Naive thymus-derived CD4-positive, alpha-beta T cell (primary cell): ENCODE data around the gene OR52A1. TPM values are rescaled to one million over a fixed set of nuclear protein-coding genes. Genes with fewer than 3 reads are reported as not detected.

Source experiments
- ATAC-seq: fragments of 150-1000 bp; cut with Tn5 transposase; 2 replicates; pipeline ENCODE4 v1.10.0; 2021; ENCODE audit warnings: mild to moderate bottlenecking, moderate library complexity
- CTCF ChIA-PET: fragments of 350-600 bp; sonication (Branson Sonifier 250); formaldehyde crosslinking; loops from one replicate; lab custom pipeline; 2021; ENCODE audit warnings: antibody characterized with exemption; lab: Charles Lee
- POLR2A ChIA-PET: fragments of 350-600 bp; sonication (Branson Sonifier 250); formaldehyde crosslinking; loops from one replicate; lab custom pipeline; 2021; ENCODE audit warnings: antibody characterized with exemption, inconsistent platforms; lab: Charles Lee
- DNase-seq, 9 donors: peaks; one replicate each; pipeline versions ENCODE4 v3.0.0 to v3.0.0-alpha.2; 2020 to 2022; ENCODE audit warnings: mixed read lengths in 1 of 9
- H3K27ac ChIP-seq: one replicate; pipeline ENCODE4 v1.7.0; 2013; ENCODE audit warnings: mild to moderate bottlenecking, low read depth, low read length, moderate library complexity
- H3K27me3 ChIP-seq, 2 donors: one replicate each; pipeline ENCODE4 v1.7.0; 2013; ENCODE audit warnings: low read length in 2 of 2, mild to moderate bottlenecking in 2 of 2, moderate library complexity in 2 of 2; ENCODE audit not compliant: control insufficient read depth in 2 of 2, insufficient read depth in 2 of 2
- H3K36me3 ChIP-seq, 3 experiments: 1 replicate in 2 of 3; 2 replicates in 1 of 3; pipeline ENCODE4 v1.7.0; 2013; ENCODE audit warnings: low read length in 3 of 3, mild to moderate bottlenecking in 3 of 3, moderate library complexity in 1 of 3; ENCODE audit not compliant: insufficient read depth in 3 of 3, control insufficient read depth in 2 of 3
- H3K4me1 ChIP-seq, 2 donors: one replicate each; pipeline ENCODE4 v1.7.0; 2013; ENCODE audit warnings: low read length in 2 of 2, mild to moderate bottlenecking in 2 of 2, moderate library complexity in 1 of 2; ENCODE audit not compliant: control insufficient read depth in 2 of 2, insufficient read depth in 2 of 2
- H3K4me3 ChIP-seq: 2 replicates; pipeline ENCODE4 v1.7.0; 2013; ENCODE audit warnings: mild to moderate bottlenecking, low read length
- H3K9me3 ChIP-seq, 3 experiments: 1 replicate in 2 of 3; 2 replicates in 1 of 3; pipeline ENCODE4 v1.7.0; 2013; ENCODE audit warnings: low read length in 3 of 3; ENCODE audit not compliant: control insufficient read depth in 2 of 3
- H3K27ac Mint-ChIP-seq, 9 donors: one replicate each; pipeline ENCODE4 v1.8.0; 2020 to 2022; ENCODE audit warnings: mixed read lengths in 9 of 9, mild to moderate bottlenecking in 8 of 9, moderate library complexity in 5 of 9, inconsistent platforms in 2 of 9
- H3K27me3 Mint-ChIP-seq, 5 donors: one replicate each; pipeline ENCODE4 v1.8.0; 2021 to 2022; ENCODE audit warnings: mixed read lengths in 5 of 5, mild to moderate bottlenecking in 1 of 5
- H3K36me3 Mint-ChIP-seq, 5 donors: one replicate each; pipeline ENCODE4 v1.8.0; 2020 to 2022; ENCODE audit warnings: mixed read lengths in 5 of 5, mild to moderate bottlenecking in 3 of 5, inconsistent platforms in 1 of 5
- H3K4me1 Mint-ChIP-seq, 7 donors: one replicate each; pipeline ENCODE4 v1.8.0; 2020 to 2022; ENCODE audit warnings: mixed read lengths in 7 of 7, mild to moderate bottlenecking in 3 of 7, inconsistent platforms in 1 of 7
- H3K4me3 Mint-ChIP-seq, 10 donors: one replicate each; pipeline ENCODE4 v1.8.0; 2020 to 2022; ENCODE audit warnings: mild to moderate bottlenecking in 10 of 10, mixed read lengths in 10 of 10, moderate library complexity in 6 of 10, inconsistent platforms in 2 of 10
- H3K9me3 Mint-ChIP-seq, 11 donors: one replicate each; pipeline ENCODE4 v1.8.0; 2020 to 2022; ENCODE audit warnings: mixed read lengths in 11 of 11, mild to moderate bottlenecking in 4 of 11, inconsistent platforms in 1 of 11, moderate library complexity in 1 of 11
- intact Hi-C, 2 donors: fragments of 100-400 bp; cut with micrococcal nuclease; formaldehyde crosslinking; loops; one replicate each; pipeline ENCODE4 v1.15.1; 2023
- polyA plus RNA-seq, 2 donors: library from polyadenylated mRNA; unstranded; fragments of 300-500 nt; fragmentation: Illumina TruSeq; gene quantifications; one replicate each; pipeline ENCODE4 v1.2.3, GENCODE V29; 2021
- total RNA-seq, 6 experiments: library from RNA in 5 of 6; stranded (reverse) in 5 of 6; gene quantifications; 1 replicate in 5 of 6; 2 replicates in 1 of 6; pipeline ENCODE4 v1.2.3 and lab custom pipeline; 2021 to 2026

OR52A1 gene
- total and polyA plus RNA-seq, 7 experiments from 2014 or later: not detected

DNA sequence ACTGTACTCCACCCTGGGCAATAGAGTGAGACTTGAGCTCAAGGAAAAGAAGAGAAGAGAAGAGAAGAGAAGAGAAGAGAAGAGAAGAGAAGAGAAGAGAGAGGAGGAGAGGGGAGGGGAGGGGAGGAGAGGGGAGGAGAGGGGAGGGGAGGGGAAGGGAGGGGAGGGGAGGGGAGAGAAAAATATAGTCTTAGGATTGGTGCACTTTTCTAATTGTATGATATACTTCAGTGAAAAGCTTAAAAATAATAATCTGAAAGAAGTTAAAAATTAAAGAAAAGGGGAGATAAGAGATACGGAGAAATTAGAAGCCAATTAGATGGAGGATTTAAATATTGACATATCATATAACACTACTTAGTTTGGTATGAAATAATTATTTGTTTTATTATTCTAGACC is 35.7 kb downstream of the OR52A1 start:
- ChIA-PET CTCF (interaction anchor here (0.8 kb wide), 1 partner anchor 482 kb away, joined by 3 read pairs; the partner anchor contains the start of gene OR51D1), POLR2A (interaction anchor here (0.6 kb wide), 1 partner anchor 51 kb away, joined by 3 read pairs; no protein-coding TSS in a partner anchor)
- Histone ChIP-seq H3K4me3 (no peak overlapping the region), H3K36me3 (no peaks in the 10 kb centered on the region), H3K4me1 (no peaks in the 10 kb centered on the region), H3K9me3 (no peaks in the 10 kb centered on the region), H3K27ac (no peak overlapping the region), H3K27me3 (no peaks in the 10 kb centered on the region)
- Mint-ChIP-seq H3K4me1 (no peaks in the 10 kb centered on the region), H3K27me3 (peaks cover 0 to 39% (median 28%) of the 10 kb centered on the region in 5 donors), H3K4me3 (no peak overlapping the region), H3K36me3 (peaks cover 0 to 5% (median 0%) of the 10 kb centered on the region in 5 donors), H3K9me3 (peaks cover 0 to 5% (median 0%) of the 10 kb centered on the region in 11 donors), H3K27ac (no peak overlapping the region)
- intact Hi-C loops: no loop called here
- DNase-seq (no peak), ATAC-seq (no peak)

GRCh38 chr11:5117588-5117987 is 37.0 kb downstream of the OR52A1 start:
- intact Hi-C loops: no loop called here
- Mint-ChIP-seq H3K36me3 (peaks cover 0 to 5% (median 0%) of the 10 kb centered on the region in 5 donors), H3K27ac (no peak overlapping the region), H3K27me3 (peaks cover 0 to 32% (median 20%) of the 10 kb centered on the region in 5 donors), H3K4me3 (no peak overlapping the region), H3K9me3 (peaks cover 0 to 5% (median 0%) of the 10 kb centered on the region in 11 donors), H3K4me1 (no peaks in the 10 kb centered on the region)
- H3K4me3 ChIP-seq: no peak overlapping the region
- ChIA-PET CTCF (no interaction called here), POLR2A (no interaction called here)
- H3K27ac ChIP-seq: no peak overlapping the region
- no peaks in the 10 kb centered on the region for H3K4me1 ChIP-seq
- no peaks in the 10 kb centered on the region for H3K36me3 ChIP-seq
- ATAC-seq (no peak), DNase-seq (no peak)
- no peaks in the 10 kb centered on the region for H3K9me3 ChIP-seq
- H3K27me3 ChIP-seq: no peaks in the 10 kb centered on the region

DNA sequence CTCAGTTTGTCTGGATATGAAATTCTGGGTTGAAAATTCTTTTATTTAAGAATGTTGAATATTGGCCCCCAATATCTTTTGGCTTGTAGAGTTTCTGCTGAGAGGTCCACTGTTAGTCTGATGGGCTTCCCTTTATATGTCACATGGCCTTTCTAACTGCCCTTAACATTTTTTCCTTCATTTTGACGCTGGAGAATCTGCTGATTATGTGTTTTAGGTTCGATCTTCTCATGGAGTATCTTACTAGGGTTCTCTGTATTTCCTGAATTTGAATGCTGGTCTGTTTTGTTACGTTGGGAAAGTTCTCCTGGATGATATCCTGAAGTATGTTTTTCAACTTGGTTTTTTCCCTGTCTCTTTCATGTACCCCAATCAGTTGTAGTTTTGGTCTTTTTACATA is 39.2 kb downstream of the OR52A1 start:
- no peak for ATAC-seq
- H3K27ac Mint-ChIP-seq: no peak overlapping the region
- POLR2A ChIA-PET: no interaction called here

DNA sequence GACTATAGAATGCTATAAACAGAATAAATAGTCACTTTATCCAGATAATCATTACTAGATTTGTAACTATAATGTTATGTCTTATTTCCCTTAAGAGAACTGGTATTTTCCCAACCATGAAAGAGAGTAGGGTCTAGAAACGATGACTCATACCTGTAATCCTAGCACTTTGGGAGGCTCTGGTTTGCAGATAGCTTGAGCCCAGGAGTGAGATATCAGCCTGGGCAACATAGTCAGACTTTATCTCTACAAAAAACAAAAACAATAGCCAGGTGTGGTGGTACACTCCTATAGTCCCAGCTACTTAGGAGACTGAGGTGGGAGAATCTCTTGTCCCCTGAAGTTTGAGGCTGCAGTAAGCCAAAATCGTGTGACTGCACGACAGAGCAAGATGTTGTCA is 47.3 kb downstream of the OR52A1 start:
- no peak overlapping the region for H3K4me3 ChIP-seq
- Mint-ChIP-seq H3K4me3 (no peak overlapping the region), H3K27ac (no peak overlapping the region), H3K36me3 (peaks cover 0 to 4% (median 0%) of the 10 kb centered on the region in 5 donors), H3K4me1 (no peaks in the 10 kb centered on the region), H3K27me3 (peaks cover 0 to 16% (median 7%) of the 10 kb centered on the region in 5 donors), H3K9me3 (peaks cover 0 to 4% (median 0%) of the 10 kb centered on the region in 11 donors)
- H3K27me3 ChIP-seq: no peaks in the 10 kb centered on the region
- DNase-seq (no peak), ATAC-seq (no peak)
- ChIA-PET POLR2A (no interaction called here), CTCF (no interaction called here)
- no peaks in the 10 kb centered on the region for H3K36me3 ChIP-seq
- H3K27ac ChIP-seq: no peak overlapping the region
- intact Hi-C loops: no loop called here
- no peaks in the 10 kb centered on the region for H3K4me1 ChIP-seq
- no peaks in the 10 kb centered on the region for H3K9me3 ChIP-seq

More for the DNA sequence above, 39.2 kb downstream of the OR52A1 start:
- intact Hi-C loops: no loop called here
- Mint-ChIP-seq H3K36me3 (peaks cover 0 to 5% (median 0%) of the 10 kb centered on the region in 5 donors), H3K9me3 (peaks cover 0 to 5% (median 0%) of the 10 kb centered on the region in 11 donors), H3K27me3 (peaks cover 0 to 32% (median 19%) of the 10 kb centered on the region in 5 donors), H3K4me3 (no peak overlapping the region), H3K4me1 (no peaks in the 10 kb centered on the region)
- CTCF ChIA-PET: no interaction called here
- no peak overlapping the region for H3K27ac ChIP-seq
- H3K27me3 ChIP-seq: no peaks in the 10 kb centered on the region
- H3K36me3 ChIP-seq: no peaks in the 10 kb centered on the region
- H3K4me3 ChIP-seq: no peak overlapping the region
- no peak for DNase-seq
- no peaks in the 10 kb centered on the region for H3K4me1 ChIP-seq
- H3K9me3 ChIP-seq: no peaks in the 10 kb centered on the region

DNA sequence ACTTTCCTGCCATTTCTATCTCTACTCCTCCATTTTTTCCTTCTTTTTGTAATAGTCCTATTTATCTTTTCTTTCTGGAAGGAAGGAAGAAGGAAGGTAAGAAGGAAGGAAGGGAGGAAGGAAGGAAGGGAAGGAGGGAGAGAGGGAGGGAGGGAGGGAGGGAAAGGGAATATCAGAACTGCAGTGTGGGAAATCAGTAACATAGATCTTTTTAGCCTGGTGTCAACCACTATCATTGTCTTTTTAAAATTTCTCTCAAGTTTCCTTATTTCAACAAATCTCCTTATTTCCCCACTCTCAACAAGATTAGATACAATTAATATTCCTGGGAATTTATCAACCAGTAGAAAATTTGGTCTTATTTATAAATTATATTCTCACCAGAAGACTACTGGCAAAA is 51.5 kb downstream of the OR52A1 start:
- Histone ChIP-seq H3K4me3 (no peak overlapping the region), H3K27ac (no peak overlapping the region), H3K27me3 (no peaks in the 10 kb centered on the region), H3K36me3 (no peaks in the 10 kb centered on the region), H3K4me1 (no peaks in the 10 kb centered on the region), H3K9me3 (no peaks in the 10 kb centered on the region)
- DNase-seq: no peak
- Mint-ChIP-seq H3K27me3 (peaks cover 0 to 19% (median 8%) of the 10 kb centered on the region in 5 donors), H3K27ac (no peak overlapping the region), H3K4me1 (no peaks in the 10 kb centered on the region), H3K4me3 (no peak overlapping the region), H3K36me3 (peaks cover 0 to 4% (median 0%) of the 10 kb centered on the region in 5 donors), H3K9me3 (peaks cover 0 to 4% (median 0%) of the 10 kb centered on the region in 11 donors)
- POLR2A ChIA-PET: no interaction called here
- CTCF ChIA-PET: no interaction called here
- intact Hi-C loops: no loop called here
- ATAC-seq: no peak

- Histone ChIP-seq H3K4me1 (no peaks in the 10 kb centered on the region), H3K4me3 (no peak overlapping the region), H3K36me3 (no peaks in the 10 kb centered on the region), H3K27me3 (peaks cover 0 to 5% of the 10 kb centered on the region in 2 donors), H3K27ac (no peak overlapping the region), H3K9me3 (no peaks in the 10 kb centered on the region)
- intact Hi-C loops: no loop called here
- ATAC-seq (no peak), DNase-seq (no peak)
- CTCF ChIA-PET: no interaction called here
- H3K4me1 Mint-ChIP-seq: no peaks in the 10 kb centered on the region
- H3K9me3 Mint-ChIP-seq: peaks cover 0 to 4% (median 0%) of the 10 kb centered on the region in 11 donors
- H3K36me3 Mint-ChIP-seq: peaks cover 0 to 4% (median 0%) of the 10 kb centered on the region in 5 donors
- no peak overlapping the region for H3K27ac Mint-ChIP-seq
- no peak overlapping the region for H3K4me3 Mint-ChIP-seq
- POLR2A ChIA-PET: no interaction called here
- peaks cover 0 to 20% (median 11%) of the 10 kb centered on the region in 5 donors for H3K27me3 Mint-ChIP-seq
Observed at GRCh38 chr11:5102246-5102645, 52.3 kb downstream of the OR52A1 start.

DNA sequence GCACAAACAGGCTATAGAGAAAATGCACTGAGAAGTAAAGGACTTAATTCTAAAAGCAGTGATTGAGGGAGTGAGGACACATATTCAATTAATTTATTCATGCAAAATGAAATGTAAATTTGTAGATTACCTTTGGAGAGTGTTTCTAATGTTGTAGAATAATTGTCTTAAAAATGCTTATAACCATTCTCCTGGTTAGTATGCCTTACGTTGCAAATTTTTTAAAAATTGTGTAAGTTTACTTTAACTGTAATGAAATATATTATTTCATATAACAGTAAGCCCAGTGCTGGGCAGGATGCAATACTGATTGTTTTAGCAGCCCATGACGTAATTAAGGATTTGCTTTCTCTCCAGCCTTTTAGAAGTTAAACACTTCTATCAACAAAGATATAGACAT is 58.5 kb downstream of the OR52A1 start:
- H3K36me3 Mint-ChIP-seq: no peaks in the 10 kb centered on the region
- POLR2A ChIA-PET: no interaction called here
- no peak overlapping the region for H3K27ac Mint-ChIP-seq
- Histone ChIP-seq H3K4me3 (no peak overlapping the region), H3K27ac (no peak overlapping the region), H3K4me1 (no peaks in the 10 kb centered on the region), H3K27me3 (peaks cover 0 to 5% of the 10 kb centered on the region in 2 donors), H3K36me3 (no peaks in the 10 kb centered on the region), H3K9me3 (no peaks in the 10 kb centered on the region)
- ATAC-seq: no peak
- H3K4me1 Mint-ChIP-seq: no peaks in the 10 kb centered on the region
- peaks cover 0 to 15% (median 13%) of the 10 kb centered on the region in 5 donors for H3K27me3 Mint-ChIP-seq
- CTCF ChIA-PET: no interaction called here
- H3K4me3 Mint-ChIP-seq: no peak overlapping the region
- no peak for DNase-seq
- peaks cover 0 to 4% (median 0%) of the 10 kb centered on the region in 11 donors for H3K9me3 Mint-ChIP-seq
- intact Hi-C loops: no loop called here
